ENCODE data around the gene ARHGAP45.

- no peak for TF ChIP-seq CTCF (IDR thresholded peaks at IDR 0.05)
- no peak for TF ChIP-seq EP300 (IDR thresholded peaks at IDR 0.05)
Observed at GRCh38 chr19:1049800-1050199, 17.2 kb upstream of the ARHGAP45 start.

Data from tibial nerve (tissue), 4 donors.